ENCODE measurements around the gene EXPH5.
"Not testable (repeated sequence)": the region's sequence is repeated elsewhere in the genome, so short reads cannot be mapped to it uniquely, and the experiment has no call there.

The EXPH5 gene

GRCh38 chr11:108593214-108593922 lies at the start of gene EXPH5:
Gene EXPH5 (minus strand): TSS chr11:108593768. CDS start chr11:108593536, 232 bp downstream.
- peak; percentile 83 to 88 for DNase-seq

GRCh38 chr11:108641752-108642151 lies 48.2 kb upstream of the EXPH5 start:
- DNase-seq: not testable (repeated sequence)

GRCh38 chr11:108639146-108639545 lies 45.6 kb upstream of the EXPH5 start:
- no peak for DNase-seq

GRCh38 chr11:108636222-108636621 lies 42.7 kb upstream of the EXPH5 start:
- no peak for DNase-seq

GRCh38 chr11:108635106-108635505 lies 41.5 kb upstream of the EXPH5 start:
- no peak for DNase-seq

GRCh38 chr11:108632041-108632704 lies 38.6 kb upstream of the EXPH5 start:
- DNase-seq: no peak

- DNase-seq: no peak
These were observed 35.7 kb upstream of the EXPH5 start for GRCh38 chr11:108629274-108629673.

- DNase-seq: no peak
These were observed 35.2 kb upstream of the EXPH5 start for GRCh38 chr11:108628812-108629211.

GRCh38 chr11:108628326-108628725 lies 34.8 kb upstream of the EXPH5 start:
- no peak for DNase-seq

- DNase-seq: no peak
These were observed 30.8 kb upstream of the EXPH5 start for GRCh38 chr11:108624196-108624925.

- DNase-seq: no peak
These were observed 28.8 kb upstream of the EXPH5 start for GRCh38 chr11:108622341-108622740.

- DNase-seq: no peak
These were observed 27.6 kb upstream of the EXPH5 start for GRCh38 chr11:108620958-108621772.

GRCh38 chr11:108618529-108618928 lies 25.0 kb upstream of the EXPH5 start:
- DNase-seq: no peak

- no peak for DNase-seq
These were observed 23.5 kb upstream of the EXPH5 start for GRCh38 chr11:108617055-108617454.

GRCh38 chr11:108616549-108616948 lies 23.0 kb upstream of the EXPH5 start:
- no peak for DNase-seq

- no peak for DNase-seq
These were observed 20.5 kb upstream of the EXPH5 start for GRCh38 chr11:108614086-108614485.

- no peak for DNase-seq
These were observed 16.1 kb upstream of the EXPH5 start for GRCh38 chr11:108609682-108610081.

GRCh38 chr11:108608548-108608947 lies 15.0 kb upstream of the EXPH5 start:
- DNase-seq: no peak

GRCh38 chr11:108606495-108607160 lies 13.1 kb upstream of the EXPH5 start:
- DNase-seq: no peak

GRCh38 chr11:108606070-108606469 lies 12.5 kb upstream of the EXPH5 start:
- no peak for DNase-seq

GRCh38 chr11:108602818-108603217 lies 9.2 kb upstream of the EXPH5 start:
- DNase-seq: not testable (repeated sequence)

- DNase-seq: no peak
These were observed 7.6 kb upstream of the EXPH5 start for GRCh38 chr11:108601150-108601549.
